Measurements from ENCODE around the gene RASL10A. TPM values are rescaled to one million over a fixed set of nuclear protein-coding genes. Genes with fewer than 3 reads are reported as not detected.

Gene RASL10A
- total and polyA plus RNA-seq, 10 donors, result 0.54 to 6.1 (median 2.3) TPM

- Histone ChIP-seq H3K4me3 (no peak overlapping the region), H3K27ac (no peak overlapping the region), H3K4me1 (peaks cover 3 to 29% (median 12%) of the 10 kb centered on the region in 6 donors), H3K9me3 (no peaks in the 10 kb centered on the region), H3K27me3 (replicated peaks in 1 of 7) (no peaks in the 10 kb centered on the region), H3K36me3 (peaks cover 0 to 100% (median 100%) of the 10 kb centered on the region in 6 donors)
- DNase-seq, result no peak
- 88 to 96% (median 93%) methylated on average over 7 to 12 of the region's 12 CpGs for WGBS, 5 donors
- TF ChIP-seq POLR2AphosphoS5 (IDR thresholded peaks at IDR 0.05) (no peak), CTCF (IDR thresholded peaks at IDR 0.05 in 8 of 11, conservative IDR thresholded peaks at IDR 0.05 in 3 of 11) (no peak), POLR2A (IDR thresholded peaks at IDR 0.05) (no peak)
- intact Hi-C loops (cut with DNase I; ENCODE audit: low total_unique reads), result no loop called here
Measured at GRCh38 chr22:29334696-29335344, 19.3 kb upstream of the RASL10A start.

- intact Hi-C loops (cut with DNase I; ENCODE audit: low total_unique reads), result no loop called here
- TF ChIP-seq CTCF (IDR thresholded peaks at IDR 0.05 in 8 of 11, conservative IDR thresholded peaks at IDR 0.05 in 3 of 11) (no peak), POLR2A (IDR thresholded peaks at IDR 0.05) (no peak), POLR2AphosphoS5 (IDR thresholded peaks at IDR 0.05) (no peak)
- Histone ChIP-seq H3K36me3 (peaks cover 0 to 100% (median 100%) of the 10 kb centered on the region in 6 donors), H3K4me1 (peaks cover 3 to 30% (median 14%) of the 10 kb centered on the region in 6 donors), H3K9me3 (no peaks in the 10 kb centered on the region), H3K27me3 (replicated peaks in 1 of 7) (no peaks in the 10 kb centered on the region), H3K27ac (no peak overlapping the region), H3K4me3 (no peak overlapping the region)
- WGBS, 5 donors, result 89 to 99% (median 94%) methylated on average over 6 to 7 of the region's 7 CpGs
- DNase-seq, result no peak
Measured at GRCh38 chr22:29334148-29334547, 18.7 kb upstream of the RASL10A start.

GRCh38 chr22:29332886-29333496, 17.5 kb upstream of the RASL10A start:
- Histone ChIP-seq H3K4me1 (peaks cover 3 to 30% (median 14%) of the 10 kb centered on the region in 6 donors), H3K36me3 (peaks cover 0 to 100% (median 100%) of the 10 kb centered on the region in 6 donors), H3K9me3 (no peaks in the 10 kb centered on the region), H3K4me3 (no peak overlapping the region), H3K27ac (no peak overlapping the region), H3K27me3 (replicated peaks in 1 of 7) (no peaks in the 10 kb centered on the region)
- WGBS, 5 donors, result 84 to 95% (median 90%) methylated on average over 3 to 8 of the region's 8 CpGs
- TF ChIP-seq POLR2AphosphoS5 (IDR thresholded peaks at IDR 0.05) (peak in 1 of 3 donors; percentile 7), CTCF (IDR thresholded peaks at IDR 0.05 in 8 of 11, conservative IDR thresholded peaks at IDR 0.05 in 3 of 11) (no peak), POLR2A (IDR thresholded peaks at IDR 0.05) (no peak)
- no peak for DNase-seq
- intact Hi-C loops (cut with DNase I; ENCODE audit: low total_unique reads), result no loop called here

- no peak for DNase-seq
- H3K36me3 ChIP-seq, result peaks cover 0 to 100% (median 98%) of the 10 kb centered on the region in 6 donors
- TF ChIP-seq POLR2AphosphoS5 (IDR thresholded peaks at IDR 0.05) (peak in 1 of 3 donors; percentile 16), CTCF (IDR thresholded peaks at IDR 0.05 in 8 of 11, conservative IDR thresholded peaks at IDR 0.05 in 3 of 11) (no peak), POLR2A (IDR thresholded peaks at IDR 0.05) (no peak)
- intact Hi-C loops (cut with DNase I; ENCODE audit: low total_unique reads), result no loop called here
- H3K4me1 ChIP-seq, result peaks cover 3 to 28% (median 13%) of the 10 kb centered on the region in 6 donors
- no peaks in the 10 kb centered on the region for H3K27me3 ChIP-seq (replicated peaks in 1 of 7)
- no peaks in the 10 kb centered on the region for H3K9me3 ChIP-seq
- no peak overlapping the region for H3K4me3 ChIP-seq
- no peak overlapping the region for H3K27ac ChIP-seq
- WGBS, 5 donors, result 86 to 93% (median 87%) methylated on average over 10 to 14 of the region's 14 CpGs
Measured at GRCh38 chr22:29331658-29332300, 16.3 kb upstream of the RASL10A start.

All from spleen (tissue), 11 donors.